Measurements from ENCODE around the gene NFKBIE. TPM values are rescaled to one million over a fixed set of nuclear protein-coding genes. Genes with fewer than 3 reads are reported as not detected.

The NFKBIE gene
- total and polyA plus RNA-seq, 2 of the 13 experiments (the other 11 are each of a cell fraction or from before 2014, with no cell fraction given), result 6.7 to 14.5 TPM

GRCh38 chr6:44245912-44246662 lies 19.3 kb downstream of the NFKBIE start (continued):
- peak; percentile 97 for TF ChIP-seq ZNF605 (CRISPR knock-in tag; IDR thresholded peaks at IDR 0.05)
- peak; percentile 81; the same call in 1 of the 2 replicates for TF ChIP-seq ZNF414 (CRISPR knock-in tag; IDR thresholded peaks at IDR 0.05)
- TF ChIP-seq HMGXB4 (CRISPR knock-in tag; IDR thresholded peaks at IDR 0.05; ENCODE audit: borderline replicate concordance in 1 of 2, low read depth in 1 of 2), result peak; percentile 63 to 73; a peak in 3 of 4 replicates
- peak; percentile 39 for TF ChIP-seq FOXO1 (CRISPR knock-in tag; IDR thresholded peaks at IDR 0.05)
- TF ChIP-seq PHF20 (CRISPR knock-in tag; IDR thresholded peaks at IDR 0.05), result no peak; the same call in 1 of the 2 replicates
- TF ChIP-seq ATF7-NPFF (CRISPR knock-in tag; IDR thresholded peaks at IDR 0.05; ENCODE audit: low read depth), result peak; percentile 65; the same call in 1 of the 2 replicates
- 0 out of 2 replicates have a peak, but pooled peaks have one; percentile 8 for TF ChIP-seq SOX13 (IDR thresholded peaks at IDR 0.05)
- TF ChIP-seq SOX13 (CRISPR knock-in tag; conservative IDR thresholded peaks at IDR 0.05 in 1 of 2, IDR thresholded peaks at IDR 0.05 in 1 of 2), result peak in 1 of 2 experiments; percentile 46; a peak in 2 of 4 replicates
- peak; percentile 65 for TF ChIP-seq ZNF747 (CRISPR knock-in tag; IDR thresholded peaks at IDR 0.05; ENCODE audit: borderline replicate concordance)
- peak; percentile 29; the same call in 1 of the 2 replicates for TF ChIP-seq RAD21 (CRISPR knock-in tag; IDR thresholded peaks at IDR 0.05)
- no peak for TF ChIP-seq ZNF30 (CRISPR knock-in tag; IDR thresholded peaks at IDR 0.05)
- TF ChIP-seq ZNF557 (CRISPR knock-in tag; IDR thresholded peaks at IDR 0.05), result 0 out of 2 replicates have a peak, but pooled peaks have one; percentile 64
- no peak for TF ChIP-seq ARNT (IDR thresholded peaks at IDR 0.05)
- peak; percentile 87 for TF ChIP-seq ZEB1 (IDR thresholded peaks at IDR 0.05; ENCODE audit: insufficient replicate concordance, low read depth)
- TF ChIP-seq MLLT10 (CRISPR knock-in tag; IDR thresholded peaks at IDR 0.05), result no peak
- TF ChIP-seq ATF6 (CRISPR knock-in tag; conservative IDR thresholded peaks at IDR 0.05), result no peak; the same call in 1 of the 2 replicates
- TF ChIP-seq PRMT3 (CRISPR knock-in tag; IDR thresholded peaks at IDR 0.05; ENCODE audit: borderline replicate concordance, low read depth), result no peak
- no peak for TF ChIP-seq RNF2 (conservative IDR thresholded peaks at IDR 0.05; ENCODE audit: low read depth)
- no peak for TF ChIP-seq NR3C1 (CRISPR knock-in tag; IDR thresholded peaks at IDR 0.05)
- TF ChIP-seq ZNF546 (CRISPR knock-in tag; conservative IDR thresholded peaks at IDR 0.05), result no peak; the same call in none of the 2 replicates
- TF ChIP-seq ZNF879 (CRISPR knock-in tag; IDR thresholded peaks at IDR 0.05), result peak; percentile 39
- peak; percentile 81 for TF ChIP-seq MAX (IDR thresholded peaks at IDR 0.05)
- peak; percentile 90; the same call in 1 of the 2 replicates for TF ChIP-seq SALL2 (CRISPR knock-in tag; IDR thresholded peaks at IDR 0.05)
- TF ChIP-seq ZBTB38 (CRISPR knock-in tag; IDR thresholded peaks at IDR 0.05), result peak; percentile 61; the same call in 1 of the 2 replicates

Measured in HepG2 (cell line).